ENCODE results near the gene ARHGAP22.

GRCh38 chr10:48448796-48449195 lies 156.1 kb downstream of the ARHGAP22 start:
- no peak for TF ChIP-seq POLR2A (IDR thresholded peaks at IDR 0.05)
- no peak for TF ChIP-seq CTCF (IDR thresholded peaks at IDR 0.05)
- TF ChIP-seq POLR2AphosphoS5 (IDR thresholded peaks at IDR 0.05; ENCODE audit: insufficient read depth in 1 of 2, low read depth in 1 of 2) = no peak

Measured in vagina (tissue), 2 donors.